GM10266 (cell line): ENCODE measurements around the gene LCN9.

Source experiments
- DNase-seq: peaks from one replicate; pipeline ENCODE4 v3.0.0; 2012; ENCODE audit errors: extremely low spot score
- CTCF ChIP-seq: IDR thresholded peaks from 2 replicates; pipeline ENCODE4 v1.5.1; 2012; ENCODE audit warnings: mild to moderate bottlenecking, low read depth; ENCODE audit not compliant: control insufficient read depth, insufficient read depth; ENCODE audit errors: missing control alignments

The LCN9 gene

GRCh38 chr9:135714242-135715055 lies 51.3 kb downstream of the LCN9 start:
- no peak for DNase-seq
- no peak for TF ChIP-seq CTCF

GRCh38 chr9:135715056-135715595 lies 52.0 kb downstream of the LCN9 start:
- no peak for TF ChIP-seq CTCF
- no peak for DNase-seq

GRCh38 chr9:135716045-135716444 lies 52.9 kb downstream of the LCN9 start:
- TF ChIP-seq CTCF: no peak
- no peak for DNase-seq
